ENCODE results near the gene PMPCA. TPM values are rescaled to one million over a fixed set of nuclear protein-coding genes. Genes with fewer than 3 reads are reported as not detected.

The PMPCA gene
- total RNA-seq, 1 donor from 2014 or later: 94.4 TPM

- Histone ChIP-seq H3K27ac (ENCODE audit: low read depth, low read length) (no peak overlapping the region), H3K27me3 (ENCODE audit: insufficient read depth, low read length) (no peaks in the 10 kb centered on the region), H3K4me1 (ENCODE audit: insufficient read depth, low read length) (peaks cover 13% of the 10 kb centered on the region), H3K4me2 (ENCODE audit: low read length) (no peak overlapping the region), H4K20me1 (ENCODE audit: insufficient read depth, low read length) (peaks cover 47% of the 10 kb centered on the region), H2AFZ (ENCODE audit: low read depth, low read length) (no peak overlapping the region), H3K9me3 (ENCODE audit: insufficient read depth, low read depth, low read length) (no peaks in the 10 kb centered on the region), H3K9ac (ENCODE audit: low read length) (no peak overlapping the region), H3K4me3 (ENCODE audit: insufficient read depth, low read depth, low read length) (no peak overlapping the region), H3K36me3 (ENCODE audit: insufficient read depth, low read length) (peaks cover 25% of the 10 kb centered on the region), H3K79me2 (ENCODE audit: insufficient read depth, low read length) (peaks cover 40% of the 10 kb centered on the region)
- Mint-ChIP-seq H3K36me3 (ENCODE audit: low read depth, unreplicated experiment) (peaks cover 17% of the 10 kb centered on the region), H3K4me1 (ENCODE audit: low read depth, unreplicated experiment) (peaks cover 9% of the 10 kb centered on the region), H3K4me3 (ENCODE audit: unreplicated experiment) (no peak overlapping the region), H3K27me3 (ENCODE audit: low read depth, unreplicated experiment) (no peaks in the 10 kb centered on the region), H3K9me3 (ENCODE audit: unreplicated experiment) (no peaks in the 10 kb centered on the region), H3K27ac (ENCODE audit: unreplicated experiment) (no peak overlapping the region)
- FAIRE-seq (no peak), DNase-seq (ENCODE audit: low read depth) (no peak)
- TF ChIP-seq CTCF (IDR thresholded peaks at IDR 0.05; ENCODE audit: insufficient read depth, low read depth, low read length): no peak
These were observed 14.9 kb upstream of the PMPCA start for GRCh38 chr9:136395345-136396218.

DNA sequence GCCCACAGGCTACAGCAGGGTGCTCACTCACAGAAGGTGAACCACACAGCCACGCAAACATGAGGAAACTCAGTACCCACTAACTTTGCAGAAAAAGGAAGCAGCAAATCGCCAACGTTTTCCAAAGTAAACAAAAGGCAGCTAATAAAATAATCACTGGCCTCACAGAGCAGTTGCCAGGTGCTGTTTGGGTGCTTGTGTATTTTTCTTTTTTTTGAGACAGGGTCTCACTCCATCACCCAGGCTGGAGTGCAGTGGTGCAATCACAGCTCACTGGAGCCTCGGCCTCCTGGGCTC is 14.3 kb upstream of the PMPCA start:
- TF ChIP-seq EZH2 (IDR thresholded peaks at IDR 0.05; ENCODE audit: insufficient read depth, low read length) (no peak), CTCF (IDR thresholded peaks at IDR 0.05; ENCODE audit: insufficient read depth, low read depth, low read length) (no peak)
- Histone ChIP-seq H3K36me3 (ENCODE audit: insufficient read depth, low read length) (peaks cover 25% of the 10 kb centered on the region), H3K4me1 (ENCODE audit: insufficient read depth, low read length) (peaks cover 15% of the 10 kb centered on the region), H2AFZ (ENCODE audit: low read depth, low read length) (no peak overlapping the region), H3K4me2 (ENCODE audit: low read length) (no peak overlapping the region), H3K79me2 (ENCODE audit: insufficient read depth, low read length) (peaks cover 40% of the 10 kb centered on the region), H3K9ac (ENCODE audit: low read length) (no peak overlapping the region), H3K9me3 (ENCODE audit: insufficient read depth, low read depth, low read length) (no peaks in the 10 kb centered on the region), H3K27me3 (ENCODE audit: insufficient read depth, low read length) (no peaks in the 10 kb centered on the region), H3K4me3 (ENCODE audit: insufficient read depth, low read depth, low read length) (no peak overlapping the region), H4K20me1 (ENCODE audit: insufficient read depth, low read length) (peaks cover 47% of the 10 kb centered on the region), H3K27ac (ENCODE audit: low read depth, low read length) (no peak overlapping the region)
- Mint-ChIP-seq H3K27ac (ENCODE audit: unreplicated experiment) (no peak overlapping the region), H3K27me3 (ENCODE audit: low read depth, unreplicated experiment) (no peaks in the 10 kb centered on the region), H3K9me3 (ENCODE audit: unreplicated experiment) (no peaks in the 10 kb centered on the region), H3K36me3 (ENCODE audit: low read depth, unreplicated experiment) (peaks cover 17% of the 10 kb centered on the region), H3K4me1 (ENCODE audit: low read depth, unreplicated experiment) (peaks cover 9% of the 10 kb centered on the region), H3K4me3 (ENCODE audit: unreplicated experiment) (no peak overlapping the region)
- DNase-seq (ENCODE audit: low read depth) (no peak), FAIRE-seq (no peak)

DNA sequence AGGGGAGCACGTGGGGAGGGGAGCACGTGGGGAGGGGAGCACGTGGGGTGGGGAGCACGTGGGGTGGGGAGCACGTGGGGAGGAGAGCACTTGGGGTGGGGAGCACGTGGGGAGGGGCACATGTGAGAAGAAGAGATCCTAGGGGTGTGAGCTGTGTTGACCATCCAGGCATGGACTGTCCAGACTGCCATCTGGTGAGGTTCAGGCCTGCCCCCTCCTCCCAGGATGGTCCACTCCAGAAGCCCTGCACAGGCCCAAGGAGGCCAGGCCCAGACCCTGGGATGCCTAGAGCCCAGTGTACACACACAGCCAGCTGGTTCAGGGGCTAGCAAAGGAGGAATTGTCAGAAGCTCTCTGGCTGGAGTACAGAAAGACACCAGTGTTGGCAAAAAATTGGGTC is 12.8 kb upstream of the PMPCA start:
- Histone ChIP-seq H3K27ac (ENCODE audit: low read depth, low read length) (no peak overlapping the region), H3K4me2 (ENCODE audit: low read length) (no peak overlapping the region), H3K27me3 (ENCODE audit: insufficient read depth, low read length) (no peaks in the 10 kb centered on the region), H3K4me3 (ENCODE audit: insufficient read depth, low read depth, low read length) (no peak overlapping the region), H4K20me1 (ENCODE audit: insufficient read depth, low read length) (peaks cover 38% of the 10 kb centered on the region), H3K36me3 (ENCODE audit: insufficient read depth, low read length) (peaks cover 22% of the 10 kb centered on the region), H3K4me1 (ENCODE audit: insufficient read depth, low read length) (peaks cover 15% of the 10 kb centered on the region), H3K9ac (ENCODE audit: low read length) (no peak overlapping the region), H2AFZ (ENCODE audit: low read depth, low read length) (no peak overlapping the region), H3K79me2 (ENCODE audit: insufficient read depth, low read length) (peaks cover 40% of the 10 kb centered on the region), H3K9me3 (ENCODE audit: insufficient read depth, low read depth, low read length) (no peaks in the 10 kb centered on the region)
- Mint-ChIP-seq H3K4me3 (ENCODE audit: unreplicated experiment) (no peak overlapping the region), H3K4me1 (ENCODE audit: low read depth, unreplicated experiment) (peaks cover 9% of the 10 kb centered on the region), H3K36me3 (ENCODE audit: low read depth, unreplicated experiment) (peaks cover 14% of the 10 kb centered on the region), H3K9me3 (ENCODE audit: unreplicated experiment) (no peaks in the 10 kb centered on the region), H3K27ac (ENCODE audit: unreplicated experiment) (no peak overlapping the region), H3K27me3 (ENCODE audit: low read depth, unreplicated experiment) (no peaks in the 10 kb centered on the region)
- DNase-seq (ENCODE audit: low read depth) (no peak), FAIRE-seq (no peak)
- no peak for TF ChIP-seq CTCF (IDR thresholded peaks at IDR 0.05; ENCODE audit: insufficient read depth, low read depth, low read length)
- TF ChIP-seq EZH2 (IDR thresholded peaks at IDR 0.05; ENCODE audit: insufficient read depth, low read length): no peak

Measured in astrocyte (in vitro differentiated cells and primary cell).